ENCODE data around the gene TSC22D3. TPM values are rescaled to one million over a fixed set of nuclear protein-coding genes. Genes with fewer than 3 reads are reported as not detected.

The TSC22D3 gene
- total and polyA plus RNA-seq, 2 donors (not counting 1 experiment from before 2014, with no cell fraction given): 447 to 3,050 TPM

GRCh38 chrX:107787827-107788226, 12.2 kb upstream of the TSC22D3 start:
- WGBS (ENCODE audit: insufficient coverage): no CpG with 5 or more reads among the region's 1 CpG
- Histone ChIP-seq H2AFZ (ENCODE audit: insufficient read depth, low read depth, low read length, poor library complexity, severe bottlenecking) (no peak overlapping the region), H3K4me3 (ENCODE audit: control extremely low read depth in 1 of 5, extremely low read depth in 1 of 5, insufficient read depth in 1 of 5, low read depth in 2 of 5, low read length in 4 of 5) (no peak overlapping the region), H3K36me3 (replicated peaks in 1 of 2; ENCODE audit: control extremely low read depth in 1 of 2, control insufficient read depth in 1 of 2, extremely low read depth in 1 of 2, insufficient read depth in 2 of 2, low read length in 1 of 2) (no peaks in the 10 kb centered on the region), H3K79me2 (ENCODE audit: control insufficient read depth, insufficient read depth, low read length) (no peaks in the 10 kb centered on the region), H3K27ac (ENCODE audit: low read length in 2 of 2) (no peak overlapping the region), H3K9ac (ENCODE audit: low read length) (no peak overlapping the region), H3K27me3 (replicated peaks in 1 of 4; ENCODE audit: control extremely low read depth in 1 of 4, control insufficient read depth in 3 of 4, insufficient read depth in 4 of 4, low read length in 3 of 4) (peaks cover 0 to 3% (median 0%) of the 10 kb centered on the region in 4 experiments), H4K20me1 (ENCODE audit: control insufficient read depth, insufficient read depth, low read length, poor library complexity, severe bottlenecking) (no peaks in the 10 kb centered on the region), H3K9me3 (ENCODE audit: control extremely low read depth in 1 of 3, control insufficient read depth in 2 of 3, insufficient read depth in 1 of 3, low read length in 2 of 3) (no peaks in the 10 kb centered on the region), H3K4me2 (replicated peaks; ENCODE audit: low read depth, low read length, poor library complexity, severe bottlenecking) (no peak overlapping the region), H3K4me1 (ENCODE audit: control insufficient read depth in 2 of 2, insufficient read depth in 2 of 2, low read length in 2 of 2) (no peaks in the 10 kb centered on the region)
- intact Hi-C loops (cut with micrococcal nuclease): no loop called here
- ChIA-PET CTCF (interaction anchor here (0.7 kb wide), 1 partner anchor 129 kb away, joined by 3 read pairs; no protein-coding TSS in a partner anchor), POLR2A (no interaction called here)
- H3K4me1 Mint-ChIP-seq: no peaks in the 10 kb centered on the region
- TF ChIP-seq, protein P1, sequence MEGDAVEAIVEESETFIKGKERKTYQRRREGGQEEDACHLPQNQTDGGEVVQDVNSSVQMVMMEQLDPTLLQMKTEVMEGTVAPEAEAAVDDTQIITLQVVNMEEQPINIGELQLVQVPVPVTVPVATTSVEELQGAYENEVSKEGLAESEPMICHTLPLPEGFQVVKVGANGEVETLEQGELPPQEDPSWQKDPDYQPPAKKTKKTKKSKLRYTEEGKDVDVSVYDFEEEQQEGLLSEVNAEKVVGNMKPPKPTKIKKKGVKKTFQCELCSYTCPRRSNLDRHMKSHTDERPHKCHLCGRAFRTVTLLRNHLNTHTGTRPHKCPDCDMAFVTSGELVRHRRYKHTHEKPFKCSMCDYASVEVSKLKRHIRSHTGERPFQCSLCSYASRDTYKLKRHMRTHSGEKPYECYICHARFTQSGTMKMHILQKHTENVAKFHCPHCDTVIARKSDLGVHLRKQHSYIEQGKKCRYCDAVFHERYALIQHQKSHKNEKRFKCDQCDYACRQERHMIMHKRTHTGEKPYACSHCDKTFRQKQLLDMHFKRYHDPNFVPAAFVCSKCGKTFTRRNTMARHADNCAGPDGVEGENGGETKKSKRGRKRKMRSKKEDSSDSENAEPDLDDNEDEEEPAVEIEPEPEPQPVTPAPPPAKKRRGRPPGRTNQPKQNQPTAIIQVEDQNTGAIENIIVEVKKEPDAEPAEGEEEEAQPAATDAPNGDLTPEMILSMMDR (IDR thresholded peaks at IDR 0.05): no peak
- no peak for TF ChIP-seq EZH2 (IDR thresholded peaks at IDR 0.05; ENCODE audit: borderline replicate concordance, insufficient read depth, low read depth, low read length, poor library complexity, severe bottlenecking)
- H3K27ac Mint-ChIP-seq: no peak overlapping the region
- no peak for ATAC-seq (ENCODE audit: low read depth)
- no peaks in the 10 kb centered on the region for H3K9me3 Mint-ChIP-seq (ENCODE audit: insufficient read depth)
- no peak for DNase-seq
- peaks cover 16% of the 10 kb centered on the region for H3K27me3 Mint-ChIP-seq
- no peak overlapping the region for H3K4me3 Mint-ChIP-seq

DNA sequence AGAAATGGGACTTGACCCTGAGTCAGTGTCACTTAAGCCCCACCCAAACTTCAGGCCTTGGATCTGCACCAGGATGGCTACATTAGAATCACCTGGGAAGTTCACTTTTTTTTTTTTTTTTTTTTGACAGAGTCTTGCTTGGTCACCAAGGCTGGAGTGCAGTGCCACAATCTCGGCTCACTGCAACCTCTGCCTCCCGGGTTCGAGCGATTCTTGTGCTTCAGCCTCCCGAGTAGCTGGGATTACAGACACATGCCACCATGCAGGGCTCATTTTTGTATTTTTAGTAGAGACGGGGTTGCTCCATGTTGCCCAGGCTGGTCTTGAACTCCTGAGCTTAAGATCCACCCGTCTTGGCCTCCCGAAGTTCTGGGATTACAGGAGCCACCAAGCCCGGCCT, 4.9 kb upstream of the TSC22D3 start:
- ATAC-seq (ENCODE audit: low read depth): no peak
- Mint-ChIP-seq H3K9me3 (ENCODE audit: insufficient read depth) (no peaks in the 10 kb centered on the region), H3K27ac (no peak overlapping the region), H3K27me3 (peaks cover 3% of the 10 kb centered on the region), H3K4me3 (no peak overlapping the region), H3K4me1 (peaks cover 12% of the 10 kb centered on the region)
- no peak overlapping the region for H2AFZ ChIP-seq (ENCODE audit: insufficient read depth, low read depth, low read length, poor library complexity, severe bottlenecking)
- H3K4me3 ChIP-seq (ENCODE audit: control extremely low read depth in 1 of 5, extremely low read depth in 1 of 5, insufficient read depth in 1 of 5, low read depth in 2 of 5, low read length in 4 of 5): no peak overlapping the region
- H3K9ac ChIP-seq (ENCODE audit: low read length): no peak overlapping the region
- TF ChIP-seq, protein P1 (IDR thresholded peaks at IDR 0.05): no peak
- no peak for TF ChIP-seq EZH2 (IDR thresholded peaks at IDR 0.05; ENCODE audit: borderline replicate concordance, insufficient read depth, low read depth, low read length, poor library complexity, severe bottlenecking)
- H3K36me3 ChIP-seq (replicated peaks in 1 of 2; ENCODE audit: control extremely low read depth in 1 of 2, control insufficient read depth in 1 of 2, extremely low read depth in 1 of 2, insufficient read depth in 2 of 2, low read length in 1 of 2): no peaks in the 10 kb centered on the region
- intact Hi-C loops (cut with micrococcal nuclease): no loop called here
- ChIA-PET CTCF (interaction anchor here (0.7 to 1.4 kb wide), 3 partner anchors 32 to 126 kb away, joined by 4 read pairs; no protein-coding TSS in a partner anchor), POLR2A (interaction anchor here (0.7 kb wide), 1 partner anchor 1918 kb away, joined by 3 read pairs; no protein-coding TSS in a partner anchor)
- no peak overlapping the region for H3K4me2 ChIP-seq (replicated peaks; ENCODE audit: low read depth, low read length, poor library complexity, severe bottlenecking)
- no peaks in the 10 kb centered on the region for H4K20me1 ChIP-seq (ENCODE audit: control insufficient read depth, insufficient read depth, low read length, poor library complexity, severe bottlenecking)
- 100% methylated on average over 4 of the region's 9 CpGs for WGBS (ENCODE audit: insufficient coverage)
- DNase-seq: no peak
- H3K9me3 ChIP-seq (ENCODE audit: control extremely low read depth in 1 of 3, control insufficient read depth in 2 of 3, insufficient read depth in 1 of 3, low read length in 2 of 3): no peaks in the 10 kb centered on the region
- peaks cover 5 to 14% of the 10 kb centered on the region in 2 donors for H3K4me1 ChIP-seq (ENCODE audit: control insufficient read depth in 2 of 2, insufficient read depth in 2 of 2, low read length in 2 of 2)
- H3K27ac ChIP-seq (ENCODE audit: low read length in 2 of 2): no peak overlapping the region
- no peaks in the 10 kb centered on the region for H3K27me3 ChIP-seq (replicated peaks in 1 of 4; ENCODE audit: control extremely low read depth in 1 of 4, control insufficient read depth in 3 of 4, insufficient read depth in 4 of 4, low read length in 3 of 4)
- no peaks in the 10 kb centered on the region for H3K79me2 ChIP-seq (ENCODE audit: control insufficient read depth, insufficient read depth, low read length)
